Upper lobe of left lung (tissue), 6 donors: ENCODE data around the gene CAMK1D. TPM values are rescaled to one million over a fixed set of nuclear protein-coding genes. Genes with fewer than 3 reads are reported as not detected.

ENCODE experiments used
- ATAC-seq, 2 donors: fragments of 200-7000 bp; cut with Tn5 transposase; one replicate each; pipeline ENCODE4 v1.9.1; 2022; ENCODE audit warnings: mild to moderate bottlenecking in 2 of 2, moderate library complexity in 2 of 2; ENCODE audit not compliant: low FRiP score in 2 of 2
- DNase-seq, 2 donors: peaks; one replicate each; pipeline ENCODE4 v3.0.0-alpha.2; 2019 to 2020
- H3K27ac ChIP-seq, 4 donors: fragments of 200-600 bp; sonication (generic); one replicate each; pipeline ENCODE4 v1.5.1; 2016 to 2019
- H3K27me3 ChIP-seq, 4 donors: fragments of 200-600 bp; sonication (generic); one replicate each; pipeline ENCODE4 v1.5.1; 2017 to 2019
- H3K36me3 ChIP-seq, 4 donors: fragments of 200-600 bp; sonication (generic); one replicate each; pipeline ENCODE4 v1.5.1; 2016 to 2019
- H3K4me1 ChIP-seq, 4 donors: fragments of 200-600 bp; sonication (generic); one replicate each; pipeline ENCODE4 v1.5.1; 2018 to 2019
- H3K4me3 ChIP-seq, 4 donors: fragments of 200-600 bp; sonication (generic); one replicate each; pipeline ENCODE4 v1.5.1; 2017 to 2019; ENCODE audit warnings: mild to moderate bottlenecking in 2 of 4, moderate library complexity in 1 of 4
- H3K9me3 ChIP-seq, 4 donors: fragments of 200-600 bp; sonication (generic); one replicate each; pipeline ENCODE4 v1.5.1; 2018 to 2019
- CTCF ChIP-seq, 6 experiments: fragments of 450-650 bp in 4 of 6; fragments of 200-600 bp in 2 of 6; sonication (generic) in 2 of 6; IDR thresholded peaks; one replicate each; pipeline ENCODE4 v1.5.1; 2016 to 2019; ENCODE audit warnings: antibody characterized with exemption in 6 of 6
- EP300 ChIP-seq, 4 donors: sonication (generic); formaldehyde crosslinking; IDR thresholded peaks; one replicate each; pipeline ENCODE4 v1.5.1; 2017; ENCODE audit warnings: antibody characterized with exemption in 4 of 4, control low read depth in 2 of 4
- POLR2A ChIP-seq, 4 donors: fragments of 450-650 bp; IDR thresholded peaks; one replicate each; pipeline ENCODE4 v1.5.1; 2016 to 2017; ENCODE audit warnings: antibody characterized with exemption in 4 of 4, mild to moderate bottlenecking in 2 of 4
- POLR2AphosphoS5 ChIP-seq, 2 donors: sonication (generic); formaldehyde crosslinking; IDR thresholded peaks; one replicate each; pipeline ENCODE4 v1.5.1; 2017; ENCODE audit warnings: antibody characterized with exemption in 2 of 2
- WGBS, 2 donors: methylation state at CpG; one replicate each; pipeline ENCODE4 v1.1.5; 2017 to 2018; 5-methylcytosine and 5-hydroxymethylcytosine counted together
- total RNA-seq, 6 donors: library from RNA; depleted of rRNA in 4 of 6; stranded (reverse); fragments of >200 nt in 4 of 6; gene quantifications; one replicate each; pipeline versions ENCODE4 v1.1.0 to v1.2.1, GENCODE V29; 2016 to 2021
- donor health status: DM: no; HTN: no; CAD: no; lungs with moderate emphysema.
- donor health status: DM: no; HTN: yes; CAD: no; lungs with severe emphysema.

Gene CAMK1D
- total RNA-seq, 6 donors from 2014 or later = 6.2 to 29.2 (median 19.0) TPM

GRCh38 chr10:12656518-12657142 lies 307.3 kb downstream of the CAMK1D start:
- WGBS, 2 donors = 74 to 79% methylated on average over 4 of the region's 4 CpGs
- Histone ChIP-seq H3K4me1 (no peaks in the 10 kb centered on the region), H3K27ac (no peak overlapping the region), H3K27me3 (no peaks in the 10 kb centered on the region), H3K4me3 (no peak overlapping the region), H3K36me3 (no peaks in the 10 kb centered on the region), H3K9me3 (peaks cover 0 to 3% (median 0%) of the 10 kb centered on the region in 4 donors)
- peak in 1 of 2 donors; percentile 72 for ATAC-seq
- no peak for DNase-seq
- TF ChIP-seq CTCF (IDR thresholded peaks at IDR 0.05) = peak; percentile 31 to 75 (median 64)
- TF ChIP-seq POLR2AphosphoS5 (IDR thresholded peaks at IDR 0.05) = no peak

GRCh38 chr10:12657489-12657888 lies 308.1 kb downstream of the CAMK1D start:
- Histone ChIP-seq H3K27me3 (no peaks in the 10 kb centered on the region), H3K4me3 (no peak overlapping the region), H3K36me3 (no peaks in the 10 kb centered on the region), H3K9me3 (peaks cover 0 to 3% (median 0%) of the 10 kb centered on the region in 4 donors), H3K27ac (no peak overlapping the region), H3K4me1 (no peaks in the 10 kb centered on the region)
- WGBS, 2 donors = 48 to 82% methylated on average over 2 of the region's 2 CpGs
- no peak for TF ChIP-seq POLR2A (IDR thresholded peaks at IDR 0.05)
- no peak for TF ChIP-seq EP300 (IDR thresholded peaks at IDR 0.05)
- TF ChIP-seq POLR2AphosphoS5 (IDR thresholded peaks at IDR 0.05) = no peak
- TF ChIP-seq CTCF (IDR thresholded peaks at IDR 0.05) = no peak
- DNase-seq (no peak), ATAC-seq (no peak)

GRCh38 chr10:12658526-12658925 lies 309.2 kb downstream of the CAMK1D start:
- no peak overlapping the region for H3K27ac ChIP-seq
- ATAC-seq (no peak), DNase-seq (no peak)
- no peaks in the 10 kb centered on the region for H3K27me3 ChIP-seq
- H3K36me3 ChIP-seq = no peaks in the 10 kb centered on the region
- H3K4me3 ChIP-seq = no peak overlapping the region
- peaks cover 0 to 3% (median 0%) of the 10 kb centered on the region in 4 donors for H3K9me3 ChIP-seq
- peaks cover 0 to 2% (median 0%) of the 10 kb centered on the region in 4 donors for H3K4me1 ChIP-seq
- 89 to 92% methylated on average over 6 of the region's 6 CpGs for WGBS, 2 donors
- no peak for TF ChIP-seq EP300 (IDR thresholded peaks at IDR 0.05)
- TF ChIP-seq POLR2AphosphoS5 (IDR thresholded peaks at IDR 0.05) = no peak
- TF ChIP-seq POLR2A (IDR thresholded peaks at IDR 0.05) = no peak
- TF ChIP-seq CTCF (IDR thresholded peaks at IDR 0.05) = no peak

- H3K4me3 ChIP-seq = no peak overlapping the region
- DNase-seq = no peak
- H3K4me1 ChIP-seq = peaks cover 0 to 4% (median 2%) of the 10 kb centered on the region in 4 donors
- WGBS, 2 donors = 93 to 94% methylated on average over 11 of the region's 11 CpGs
- TF ChIP-seq POLR2A (IDR thresholded peaks at IDR 0.05) (no peak), POLR2AphosphoS5 (IDR thresholded peaks at IDR 0.05) (no peak), EP300 (IDR thresholded peaks at IDR 0.05) (no peak), CTCF (IDR thresholded peaks at IDR 0.05) (no peak)
- no peaks in the 10 kb centered on the region for H3K27me3 ChIP-seq
- H3K36me3 ChIP-seq = no peaks in the 10 kb centered on the region
- H3K9me3 ChIP-seq = no peaks in the 10 kb centered on the region
- no peak for ATAC-seq
- no peak overlapping the region for H3K27ac ChIP-seq
Observed at GRCh38 chr10:12659706-12660105, 310.4 kb downstream of the CAMK1D start.

GRCh38 chr10:12660812-12661211 lies 311.5 kb downstream of the CAMK1D start:
- Histone ChIP-seq H3K27ac (no peak overlapping the region), H3K36me3 (no peaks in the 10 kb centered on the region), H3K27me3 (no peaks in the 10 kb centered on the region), H3K4me3 (no peak overlapping the region), H3K9me3 (no peaks in the 10 kb centered on the region), H3K4me1 (peaks cover 0 to 4% (median 2%) of the 10 kb centered on the region in 4 donors)
- ATAC-seq (no peak), DNase-seq (no peak)
- TF ChIP-seq POLR2AphosphoS5 (IDR thresholded peaks at IDR 0.05) (no peak), POLR2A (IDR thresholded peaks at IDR 0.05) (no peak), EP300 (IDR thresholded peaks at IDR 0.05) (no peak)
- 93 to 98% methylated on average over 3 of the region's 3 CpGs for WGBS, 2 donors
